ENCODE data around the gene WASHC3.
"Not testable (repeated sequence)": the region's sequence is repeated elsewhere in the genome, so short reads cannot be mapped to it uniquely, and the experiment has no call there.

The WASHC3 gene

GRCh38 chr12:102050660-102051430 is 10.9 kb downstream of the WASHC3 start:
- no peak for DNase-seq

- no peak for DNase-seq
Observed at GRCh38 chr12:102043928-102044327, 17.9 kb downstream of the WASHC3 start.

GRCh38 chr12:102033991-102034745 is 27.6 kb downstream of the WASHC3 start:
- no peak for DNase-seq

GRCh38 chr12:102031852-102032251 is 29.9 kb downstream of the WASHC3 start:
- DNase-seq = no peak

- DNase-seq = no peak
Observed at GRCh38 chr12:102029141-102029540, 32.6 kb downstream of the WASHC3 start.

GRCh38 chr12:102026728-102027127 is 35.1 kb downstream of the WASHC3 start:
- no peak for DNase-seq

- no peak for DNase-seq
Observed at GRCh38 chr12:102024765-102025164, 37.0 kb downstream of the WASHC3 start.

- no peak for DNase-seq
Observed at GRCh38 chr12:102023343-102023930, 38.4 kb downstream of the WASHC3 start.

- no peak for DNase-seq
Observed at GRCh38 chr12:102022286-102022685, 39.5 kb downstream of the WASHC3 start.

GRCh38 chr12:102021540-102022246 is 40.1 kb downstream of the WASHC3 start:
- DNase-seq = no peak

GRCh38 chr12:102018607-102019006 is 43.2 kb downstream of the WASHC3 start:
- not testable (repeated sequence) for DNase-seq

- DNase-seq = no peak
Observed at GRCh38 chr12:102016472-102016871, 45.3 kb downstream of the WASHC3 start.

GRCh38 chr12:102010265-102010994 is 51.4 kb downstream of the WASHC3 start:
- DNase-seq = no peak

GRCh38 chr12:102009796-102010195 is 52.0 kb downstream of the WASHC3 start:
- no peak for DNase-seq

GRCh38 chr12:102008615-102009126 is 53.1 kb downstream of the WASHC3 start:
- DNase-seq = no peak

- no peak for DNase-seq
Observed at GRCh38 chr12:102005256-102005655, 56.5 kb downstream of the WASHC3 start.

GRCh38 chr12:101997102-101997501 is 64.7 kb downstream of the WASHC3 start:
- no peak for DNase-seq

GRCh38 chr12:101995684-101996083 is 66.1 kb downstream of the WASHC3 start:
- no peak for DNase-seq

GRCh38 chr12:101992091-101992490 is 69.7 kb downstream of the WASHC3 start:
- DNase-seq = no peak

- no peak for DNase-seq
Observed at GRCh38 chr12:101982307-101982706, 79.5 kb downstream of the WASHC3 start.

GRCh38 chr12:101981868-101982267 is 79.9 kb downstream of the WASHC3 start:
- DNase-seq = no peak

GRCh38 chr12:101968770-101969169 is 93.0 kb downstream of the WASHC3 start:
- DNase-seq = no peak

Data from activated CD4-positive, alpha-beta T cell treated with anti-CD3 and anti-CD28 coated beads for 48 hours (primary cell).